Neural cell (in vitro differentiated cells): Measurements from ENCODE around the gene SRGAP3.

Experiments used
- CTCF ChIP-seq: fragments of 450-650 bp; IDR thresholded peaks from 2 replicates; pipeline ENCODE4 v1.5.1; 2014; ENCODE audit warnings: antibody characterized with exemption, mild to moderate bottlenecking, moderate library complexity; ENCODE audit not compliant: poor library complexity, severe bottlenecking
- EP300 ChIP-seq: fragments of 450-650 bp; conservative IDR thresholded peaks from 2 replicates; pipeline ENCODE4 v1.6.1; 2014; ENCODE audit warnings: antibody characterized with exemption, mild to moderate bottlenecking, moderate library complexity; ENCODE audit not compliant: poor library complexity, severe bottlenecking
- EZH2 ChIP-seq: fragments of 200-600, 300-800 bp; shearing (Covaris generic), sonication (generic); IDR thresholded peaks from 2 replicates; pipeline ENCODE4 v1.6.1; 2014; ENCODE audit warnings: antibody characterized with exemption, low read length, borderline replicate concordance, mild to moderate bottlenecking; ENCODE audit not compliant: insufficient read depth, poor library complexity, severe bottlenecking
- POLR2AphosphoS5 ChIP-seq: IDR thresholded peaks from 2 replicates; pipeline ENCODE4 v1.6.1; 2012
- REST ChIP-seq: IDR thresholded peaks from 2 replicates; pipeline ENCODE4 v1.6.1; 2012; ENCODE audit warnings: borderline replicate concordance
- SMC3 ChIP-seq: fragments of 450-650 bp; conservative IDR thresholded peaks from 2 replicates; pipeline ENCODE4 v1.6.1; 2014; ENCODE audit warnings: antibody characterized with exemption, mild to moderate bottlenecking, moderate library complexity; ENCODE audit not compliant: poor library complexity

DNA sequence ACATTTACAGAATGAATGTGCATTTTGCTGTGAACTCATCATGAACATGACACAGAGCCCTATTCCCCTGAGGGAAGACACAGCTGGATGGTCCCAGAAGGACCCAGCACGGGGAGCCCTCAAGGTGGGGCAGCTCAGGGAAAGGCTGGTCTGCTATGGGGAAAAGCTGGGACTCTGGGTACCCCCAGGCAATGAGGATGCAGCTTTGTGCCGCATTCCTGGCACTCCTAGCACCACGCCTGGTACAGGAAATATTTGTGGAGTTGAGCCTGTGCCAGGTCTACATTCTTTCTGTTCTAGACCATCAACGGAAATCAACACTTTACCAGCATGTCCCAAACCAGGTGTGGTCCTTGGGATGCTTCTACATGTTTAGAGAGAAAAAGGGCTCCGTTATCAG, 74.0 kb downstream of the SRGAP3 start:
- no peak for TF ChIP-seq CTCF
- TF ChIP-seq EZH2: no peak
- TF ChIP-seq EP300: no peak
- no peak for TF ChIP-seq REST
- no peak for TF ChIP-seq SMC3
- no peak for TF ChIP-seq POLR2AphosphoS5
